Mammary epithelial cell (primary cell): ENCODE measurements around the gene OSM.

Source experiments
- EZH2 ChIP-seq: IDR thresholded peaks from 2 replicates; pipeline ENCODE4 v1.6.1; 2012; ENCODE audit warnings: low read length, inconsistent platforms, borderline replicate concordance
- TF ChIP-seq, protein P1 (sequence below), 2 donors: IDR thresholded peaks in 1 of 2; conservative IDR thresholded peaks in 1 of 2; 2 replicates each; pipeline ENCODE4 v1.5.1; 2011 to 2012; ENCODE audit warnings: inconsistent platforms in 2 of 2, low read length in 2 of 2, mild to moderate bottlenecking in 2 of 2, control low read depth in 1 of 2, low read depth in 1 of 2; ENCODE audit not compliant: insufficient read depth in 1 of 2; ENCODE audit errors: extremely low read depth in 1 of 2

DNA sequence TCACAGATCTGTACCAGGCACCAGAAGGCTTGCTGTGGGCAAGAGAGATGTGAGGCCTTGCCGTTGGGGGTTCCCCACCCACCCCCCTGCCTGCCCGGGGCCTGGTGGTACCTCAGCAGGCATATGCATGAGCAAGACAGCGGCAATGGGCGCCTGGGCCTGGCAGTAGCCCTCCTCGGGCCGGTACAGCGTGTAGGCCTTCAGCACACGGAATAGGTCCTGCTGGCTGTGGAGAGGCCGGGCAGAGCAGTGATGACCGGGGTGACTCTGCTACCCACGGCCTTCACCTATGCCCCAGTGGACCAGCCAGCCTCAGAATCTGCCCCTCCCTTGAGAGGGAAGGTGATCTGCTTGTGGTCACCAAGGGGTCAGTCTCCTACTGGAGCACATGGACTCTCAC lies 28.2 kb upstream of the OSM start:
- TF ChIP-seq, protein P1, sequence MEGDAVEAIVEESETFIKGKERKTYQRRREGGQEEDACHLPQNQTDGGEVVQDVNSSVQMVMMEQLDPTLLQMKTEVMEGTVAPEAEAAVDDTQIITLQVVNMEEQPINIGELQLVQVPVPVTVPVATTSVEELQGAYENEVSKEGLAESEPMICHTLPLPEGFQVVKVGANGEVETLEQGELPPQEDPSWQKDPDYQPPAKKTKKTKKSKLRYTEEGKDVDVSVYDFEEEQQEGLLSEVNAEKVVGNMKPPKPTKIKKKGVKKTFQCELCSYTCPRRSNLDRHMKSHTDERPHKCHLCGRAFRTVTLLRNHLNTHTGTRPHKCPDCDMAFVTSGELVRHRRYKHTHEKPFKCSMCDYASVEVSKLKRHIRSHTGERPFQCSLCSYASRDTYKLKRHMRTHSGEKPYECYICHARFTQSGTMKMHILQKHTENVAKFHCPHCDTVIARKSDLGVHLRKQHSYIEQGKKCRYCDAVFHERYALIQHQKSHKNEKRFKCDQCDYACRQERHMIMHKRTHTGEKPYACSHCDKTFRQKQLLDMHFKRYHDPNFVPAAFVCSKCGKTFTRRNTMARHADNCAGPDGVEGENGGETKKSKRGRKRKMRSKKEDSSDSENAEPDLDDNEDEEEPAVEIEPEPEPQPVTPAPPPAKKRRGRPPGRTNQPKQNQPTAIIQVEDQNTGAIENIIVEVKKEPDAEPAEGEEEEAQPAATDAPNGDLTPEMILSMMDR (conservative IDR thresholded peaks at IDR 0.05 in 1 of 2, IDR thresholded peaks at IDR 0.05 in 1 of 2; ENCODE audit: extremely low read depth in 1 of 2, insufficient read depth in 1 of 2, low read depth in 1 of 2, low read length in 2 of 2) = no peak
- no peak for TF ChIP-seq EZH2
